ENCODE data around the gene GRK7. TPM values are rescaled to one million over a fixed set of nuclear protein-coding genes. Genes with fewer than 3 reads are reported as not detected.

GRK7 gene
- total RNA-seq, 4 donors from 2014 or later, result 0.14 to 0.18 TPM; not detected in 2

- peak overlapping the region; percentile 91 to 93 for H3K27ac ChIP-seq
- H3K36me3 ChIP-seq, result no peaks in the 10 kb centered on the region
- intact Hi-C loops (cut with DNase I; ENCODE audit: low total_unique reads), result no loop called here
- no peaks in the 10 kb centered on the region for H3K27me3 ChIP-seq
- no peaks in the 10 kb centered on the region for H3K4me1 ChIP-seq
- peak overlapping the region; percentile 77 to 90 for H3K4me3 ChIP-seq
- TF ChIP-seq POLR2A (IDR thresholded peaks at IDR 0.05) (no peak), CTCF (IDR thresholded peaks at IDR 0.05) (no peak)
- DNase-seq, result no peak
- no peaks in the 10 kb centered on the region for H3K9me3 ChIP-seq
Observed at GRCh38 chr3:141738891-141739363, 24.3 kb upstream of the GRK7 start.

GRCh38 chr3:141739731-141740130 is 23.5 kb upstream of the GRK7 start:
- H3K27ac ChIP-seq, result peak overlapping the region; percentile 91 to 93
- H3K9me3 ChIP-seq, result no peaks in the 10 kb centered on the region
- no peaks in the 10 kb centered on the region for H3K27me3 ChIP-seq
- peak overlapping the region in 1 of 2 donors; percentile 90 for H3K4me3 ChIP-seq
- TF ChIP-seq POLR2A (IDR thresholded peaks at IDR 0.05) (no peak), CTCF (IDR thresholded peaks at IDR 0.05) (no peak)
- H3K4me1 ChIP-seq, result no peaks in the 10 kb centered on the region
- intact Hi-C loops (cut with DNase I; ENCODE audit: low total_unique reads), result no loop called here
- no peaks in the 10 kb centered on the region for H3K36me3 ChIP-seq
- DNase-seq, result no peak

GRCh38 chr3:141740349-141740748 is 22.9 kb upstream of the GRK7 start:
- intact Hi-C loops (cut with DNase I; ENCODE audit: low total_unique reads), result no loop called here
- Histone ChIP-seq H3K27ac (peak overlapping the region in 1 of 2 donors; percentile 91), H3K9me3 (no peaks in the 10 kb centered on the region), H3K36me3 (no peaks in the 10 kb centered on the region), H3K4me3 (no peak overlapping the region), H3K27me3 (no peaks in the 10 kb centered on the region), H3K4me1 (no peaks in the 10 kb centered on the region)
- DNase-seq, result no peak
- no peak for TF ChIP-seq POLR2A (IDR thresholded peaks at IDR 0.05)
- no peak for TF ChIP-seq CTCF (IDR thresholded peaks at IDR 0.05)

- H3K4me1 ChIP-seq, result no peaks in the 10 kb centered on the region
- H3K9me3 ChIP-seq, result no peaks in the 10 kb centered on the region
- intact Hi-C loops (cut with DNase I; ENCODE audit: low total_unique reads), result no loop called here
- DNase-seq, result no peak
- no peak for TF ChIP-seq CTCF (IDR thresholded peaks at IDR 0.05)
- TF ChIP-seq POLR2A (IDR thresholded peaks at IDR 0.05), result no peak
- no peaks in the 10 kb centered on the region for H3K36me3 ChIP-seq
- no peaks in the 10 kb centered on the region for H3K27me3 ChIP-seq
- H3K4me3 ChIP-seq, result no peak overlapping the region
- H3K27ac ChIP-seq, result no peak overlapping the region
Observed at GRCh38 chr3:141743305-141743704, 19.9 kb upstream of the GRK7 start.

- no peak for DNase-seq
Observed at GRCh38 chr3:141746962-141747361, 16.2 kb upstream of the GRK7 start.

More at GRCh38 chr3:141746962-141747361, 16.2 kb upstream of the GRK7 start:
- Histone ChIP-seq H3K9me3 (no peaks in the 10 kb centered on the region), H3K27ac (no peak overlapping the region), H3K4me1 (no peaks in the 10 kb centered on the region), H3K36me3 (no peaks in the 10 kb centered on the region), H3K27me3 (no peaks in the 10 kb centered on the region), H3K4me3 (no peak overlapping the region)
- intact Hi-C loops (cut with DNase I; ENCODE audit: low total_unique reads), result no loop called here
- TF ChIP-seq POLR2A (IDR thresholded peaks at IDR 0.05), result no peak
- TF ChIP-seq CTCF (IDR thresholded peaks at IDR 0.05), result no peak

Measured in uterus (tissue), 4 donors.